ENCODE results near the gene ENPP1. TPM values are rescaled to one million over a fixed set of nuclear protein-coding genes. Genes with fewer than 3 reads are reported as not detected.
A peak's percentile ranks its signal among the peaks of the same experiment; 100 is the strongest.

The ENPP1 gene
- total and polyA plus RNA-seq, 9 of the 15 experiments (the other 6 are each of a cell fraction or from before 2014, with no cell fraction given): 0.03 to 0.56 (median 0.14) TPM

DNA sequence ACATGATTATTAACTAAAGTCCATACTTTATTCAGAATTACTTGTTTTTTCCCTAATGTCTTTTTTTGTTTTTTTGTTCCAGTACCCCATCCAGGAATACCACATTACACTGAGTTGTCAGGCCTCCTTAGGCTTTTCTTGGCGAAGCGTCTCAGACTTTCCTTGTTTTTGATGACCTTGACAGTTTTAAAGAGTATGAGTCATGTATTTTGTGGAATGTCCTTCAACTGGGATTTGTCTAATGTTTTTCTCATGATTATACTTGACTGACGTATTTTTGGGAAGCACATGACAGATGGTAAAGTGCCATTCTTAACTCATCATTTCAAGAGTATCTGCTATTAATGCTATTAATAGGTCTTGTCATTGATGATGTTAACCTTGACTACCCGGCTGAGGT, 23.6 kb downstream of the ENPP1 start (continued):
- TF ChIP-seq, protein P1, sequence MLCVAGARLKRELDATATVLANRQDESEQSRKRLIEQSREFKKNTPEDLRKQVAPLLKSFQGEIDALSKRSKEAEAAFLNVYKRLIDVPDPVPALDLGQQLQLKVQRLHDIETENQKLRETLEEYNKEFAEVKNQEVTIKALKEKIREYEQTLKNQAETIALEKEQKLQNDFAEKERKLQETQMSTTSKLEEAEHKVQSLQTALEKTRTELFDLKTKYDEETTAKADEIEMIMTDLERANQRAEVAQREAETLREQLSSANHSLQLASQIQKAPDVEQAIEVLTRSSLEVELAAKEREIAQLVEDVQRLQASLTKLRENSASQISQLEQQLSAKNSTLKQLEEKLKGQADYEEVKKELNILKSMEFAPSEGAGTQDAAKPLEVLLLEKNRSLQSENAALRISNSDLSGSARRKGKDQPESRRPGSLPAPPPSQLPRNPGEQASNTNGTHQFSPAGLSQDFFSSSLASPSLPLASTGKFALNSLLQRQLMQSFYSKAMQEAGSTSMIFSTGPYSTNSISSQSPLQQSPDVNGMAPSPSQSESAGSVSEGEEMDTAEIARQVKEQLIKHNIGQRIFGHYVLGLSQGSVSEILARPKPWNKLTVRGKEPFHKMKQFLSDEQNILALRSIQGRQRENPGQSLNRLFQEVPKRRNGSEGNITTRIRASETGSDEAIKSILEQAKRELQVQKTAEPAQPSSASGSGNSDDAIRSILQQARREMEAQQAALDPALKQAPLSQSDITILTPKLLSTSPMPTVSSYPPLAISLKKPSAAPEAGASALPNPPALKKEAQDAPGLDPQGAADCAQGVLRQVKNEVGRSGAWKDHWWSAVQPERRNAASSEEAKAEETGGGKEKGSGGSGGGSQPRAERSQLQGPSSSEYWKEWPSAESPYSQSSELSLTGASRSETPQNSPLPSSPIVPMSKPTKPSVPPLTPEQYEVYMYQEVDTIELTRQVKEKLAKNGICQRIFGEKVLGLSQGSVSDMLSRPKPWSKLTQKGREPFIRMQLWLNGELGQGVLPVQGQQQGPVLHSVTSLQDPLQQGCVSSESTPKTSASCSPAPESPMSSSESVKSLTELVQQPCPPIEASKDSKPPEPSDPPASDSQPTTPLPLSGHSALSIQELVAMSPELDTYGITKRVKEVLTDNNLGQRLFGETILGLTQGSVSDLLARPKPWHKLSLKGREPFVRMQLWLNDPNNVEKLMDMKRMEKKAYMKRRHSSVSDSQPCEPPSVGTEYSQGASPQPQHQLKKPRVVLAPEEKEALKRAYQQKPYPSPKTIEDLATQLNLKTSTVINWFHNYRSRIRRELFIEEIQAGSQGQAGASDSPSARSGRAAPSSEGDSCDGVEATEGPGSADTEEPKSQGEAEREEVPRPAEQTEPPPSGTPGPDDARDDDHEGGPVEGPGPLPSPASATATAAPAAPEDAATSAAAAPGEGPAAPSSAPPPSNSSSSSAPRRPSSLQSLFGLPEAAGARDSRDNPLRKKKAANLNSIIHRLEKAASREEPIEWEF (CRISPR knock-in tag; IDR thresholded peaks at IDR 0.05): no peak
- TF ChIP-seq ZNF316 (IDR thresholded peaks at IDR 0.05): peak; percentile 86
- TF ChIP-seq ZBTB7A (IDR thresholded peaks at IDR 0.05; ENCODE audit: borderline replicate concordance, control insufficient read depth, low read depth, low read length): no peak

DNA sequence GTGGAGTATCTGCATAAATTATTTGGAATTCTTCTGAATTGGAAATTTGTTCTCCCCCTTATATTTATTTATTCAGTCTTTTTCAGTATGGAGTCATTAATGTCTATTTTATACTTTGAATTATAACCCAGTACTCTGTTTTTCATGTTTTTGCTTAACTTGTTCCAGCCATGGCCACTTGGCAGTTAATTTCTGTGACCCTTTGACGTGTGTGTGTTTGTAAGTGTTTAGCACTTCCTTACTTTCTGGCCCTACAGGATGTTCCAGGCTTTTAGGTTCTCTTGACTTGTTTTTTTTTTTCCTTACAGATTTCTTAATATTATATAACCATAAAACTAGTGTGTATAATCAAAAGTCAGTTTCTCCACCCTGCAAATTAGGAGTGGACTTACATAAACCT, 24.1 kb downstream of the ENPP1 start:
- no peak overlapping the region for H3K4me3 ChIP-seq
- H3K9me1 ChIP-seq (ENCODE audit: control insufficient read depth, insufficient read depth, low read length): no peaks in the 10 kb centered on the region
- CTCF ChIA-PET (ENCODE audit: low intra/inter-chr PET ratio): no interaction called here
- ATAC-seq (no peak), DNase-seq (ENCODE audit: extremely low read depth in 1 of 4, low spot score in 3 of 4) (no peak), FAIRE-seq (no peak)
- no peaks in the 10 kb centered on the region for H4K20me1 ChIP-seq (replicated peaks; ENCODE audit: control insufficient read depth, insufficient read depth, low read length)
- no peak overlapping the region for H3K4me2 ChIP-seq (ENCODE audit: insufficient read depth, low read length)
- 4% methylated on average over 1 of the region's 1 CpG for WGBS (ENCODE audit: insufficient coverage, low coverage, missing lambda C conversion rate)
- no peaks in the 10 kb centered on the region for H3K79me2 ChIP-seq (ENCODE audit: control insufficient read depth, insufficient read depth, low read length)
- no peaks in the 10 kb centered on the region for H3K9me3 ChIP-seq (replicated peaks; ENCODE audit: control insufficient read depth, insufficient read depth, low read depth, low read length)
- H3K27ac ChIP-seq (ENCODE audit: extremely low read depth, low read depth, low read length): no peak overlapping the region
- intact Hi-C loops (cut with micrococcal nuclease) (no loop called here), in situ Hi-C loops (cut with MboI) (no loop called here)
- H3K4me1 ChIP-seq (replicated peaks in 1 of 2; ENCODE audit: control insufficient read depth in 2 of 2, insufficient read depth in 2 of 2, low read length in 2 of 2): peaks cover 0 to 9% of the 10 kb centered on the region in 2 experiments; a peak in 1 of 5 replicates
- POLR2A ChIA-PET: interaction anchor here (0.6 kb wide), 1 partner anchor 166 kb away, joined by 3 read pairs; no protein-coding TSS in a partner anchor
- no peaks in the 10 kb centered on the region for H3K36me3 ChIP-seq (ENCODE audit: control insufficient read depth, insufficient read depth, low read length)
- no peak overlapping the region for H3K9ac ChIP-seq (ENCODE audit: insufficient read depth in 1 of 2, low read depth in 2 of 2, low read length in 2 of 2)
- H2AFZ ChIP-seq (ENCODE audit: low read depth, low read length): no peak overlapping the region
- H3K27me3 ChIP-seq (ENCODE audit: control insufficient read depth in 2 of 2, insufficient read depth in 2 of 2, low read length in 2 of 2): peaks cover 0 to 5% of the 10 kb centered on the region in 2 experiments; a peak in 1 of 5 replicates
- no TSS peak for BruUV-seq (replicated peaks)
- TF ChIP-seq MCM7 (IDR thresholded peaks at IDR 0.05) (no peak), HDAC6 (IDR thresholded peaks at IDR 0.05; ENCODE audit: low read depth, low read length) (no peak), ZKSCAN1 (IDR thresholded peaks at IDR 0.05; ENCODE audit: low read depth, low read length) (no peak), MBD2 (IDR thresholded peaks at IDR 0.05; ENCODE audit: borderline replicate concordance, low read depth) (no peak), LCOR (CRISPR knock-in tag; IDR thresholded peaks at IDR 0.05) (no peak), ZNF124 (CRISPR knock-in tag; IDR thresholded peaks at IDR 0.05) (no peak), BACH1 (tag; IDR thresholded peaks at IDR 0.05) (no peak), TCFL5 (CRISPR knock-in tag; conservative IDR thresholded peaks at IDR 0.05) (no peak)
- TF ChIP-seq, protein P2, sequence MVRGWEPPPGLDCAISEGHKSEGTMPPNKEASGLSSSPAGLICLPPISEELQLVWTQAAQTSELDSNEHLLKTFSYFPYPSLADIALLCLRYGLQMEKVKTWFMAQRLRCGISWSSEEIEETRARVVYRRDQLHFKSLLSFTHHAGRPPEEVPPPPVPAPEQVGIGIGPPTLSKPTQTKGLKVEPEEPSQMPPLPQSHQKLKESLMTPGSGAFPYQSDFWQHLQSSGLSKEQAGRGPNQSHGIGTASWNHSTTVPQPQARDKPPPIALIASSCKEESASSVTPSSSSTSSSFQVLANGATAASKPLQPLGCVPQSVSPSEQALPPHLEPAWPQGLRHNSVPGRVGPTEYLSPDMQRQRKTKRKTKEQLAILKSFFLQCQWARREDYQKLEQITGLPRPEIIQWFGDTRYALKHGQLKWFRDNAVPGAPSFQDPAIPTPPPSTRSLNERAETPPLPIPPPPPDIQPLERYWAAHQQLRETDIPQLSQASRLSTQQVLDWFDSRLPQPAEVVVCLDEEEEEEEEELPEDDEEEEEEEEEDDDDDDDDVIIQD (CRISPR knock-in tag; IDR thresholded peaks at IDR 0.05): no peak
- TF ChIP-seq, protein P3, sequence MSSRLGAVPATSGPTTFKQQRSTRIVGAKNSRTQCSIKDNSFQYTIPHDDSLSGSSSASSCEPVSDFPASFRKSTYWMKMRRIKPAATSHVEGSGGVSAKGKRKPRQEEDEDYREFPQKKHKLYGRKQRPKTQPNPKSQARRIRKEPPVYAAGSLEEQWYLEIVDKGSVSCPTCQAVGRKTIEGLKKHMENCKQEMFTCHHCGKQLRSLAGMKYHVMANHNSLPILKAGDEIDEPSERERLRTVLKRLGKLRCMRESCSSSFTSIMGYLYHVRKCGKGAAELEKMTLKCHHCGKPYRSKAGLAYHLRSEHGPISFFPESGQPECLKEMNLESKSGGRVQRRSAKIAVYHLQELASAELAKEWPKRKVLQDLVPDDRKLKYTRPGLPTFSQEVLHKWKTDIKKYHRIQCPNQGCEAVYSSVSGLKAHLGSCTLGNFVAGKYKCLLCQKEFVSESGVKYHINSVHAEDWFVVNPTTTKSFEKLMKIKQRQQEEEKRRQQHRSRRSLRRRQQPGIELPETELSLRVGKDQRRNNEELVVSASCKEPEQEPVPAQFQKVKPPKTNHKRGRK (tag; IDR thresholded peaks at IDR 0.05): no peak
- TF ChIP-seq, protein P4, sequence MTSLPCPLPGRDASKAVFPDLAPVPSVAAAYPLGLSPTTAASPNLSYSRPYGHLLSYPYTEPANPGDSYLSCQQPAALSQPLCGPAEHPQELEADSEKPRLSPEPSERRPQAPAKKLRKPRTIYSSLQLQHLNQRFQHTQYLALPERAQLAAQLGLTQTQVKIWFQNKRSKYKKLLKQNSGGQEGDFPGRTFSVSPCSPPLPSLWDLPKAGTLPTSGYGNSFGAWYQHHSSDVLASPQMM (CRISPR knock-in tag; IDR thresholded peaks at IDR 0.05): no peak

Measured in K562 (cell line).